ENCODE measurements around the gene TEAD1.
"Not testable (repeated sequence)": the region's sequence is repeated elsewhere in the genome, so short reads cannot be mapped to it uniquely, and the experiment has no call there.

Gene TEAD1

DNA sequence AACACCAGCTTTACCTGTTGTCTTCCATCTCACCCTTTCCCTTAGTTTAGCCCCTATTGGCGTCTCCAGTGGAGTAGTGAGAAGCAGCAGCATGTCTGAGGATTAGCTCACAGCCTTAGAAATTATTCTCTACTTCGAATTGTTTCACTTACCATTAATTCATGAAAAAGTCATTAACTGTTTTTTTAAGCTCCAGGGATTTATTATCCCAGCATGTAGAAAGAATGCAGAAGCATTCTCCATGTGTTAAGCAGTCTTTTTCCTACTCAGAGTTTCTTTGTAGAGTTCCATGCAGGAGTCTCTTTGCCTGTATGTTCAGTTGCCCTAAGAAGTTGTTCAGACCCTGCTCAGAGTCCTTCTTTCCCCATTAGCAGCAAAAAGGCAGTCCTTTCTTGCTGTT is 197.0 kb downstream of the TEAD1 start:
- TF ChIP-seq, protein P1, sequence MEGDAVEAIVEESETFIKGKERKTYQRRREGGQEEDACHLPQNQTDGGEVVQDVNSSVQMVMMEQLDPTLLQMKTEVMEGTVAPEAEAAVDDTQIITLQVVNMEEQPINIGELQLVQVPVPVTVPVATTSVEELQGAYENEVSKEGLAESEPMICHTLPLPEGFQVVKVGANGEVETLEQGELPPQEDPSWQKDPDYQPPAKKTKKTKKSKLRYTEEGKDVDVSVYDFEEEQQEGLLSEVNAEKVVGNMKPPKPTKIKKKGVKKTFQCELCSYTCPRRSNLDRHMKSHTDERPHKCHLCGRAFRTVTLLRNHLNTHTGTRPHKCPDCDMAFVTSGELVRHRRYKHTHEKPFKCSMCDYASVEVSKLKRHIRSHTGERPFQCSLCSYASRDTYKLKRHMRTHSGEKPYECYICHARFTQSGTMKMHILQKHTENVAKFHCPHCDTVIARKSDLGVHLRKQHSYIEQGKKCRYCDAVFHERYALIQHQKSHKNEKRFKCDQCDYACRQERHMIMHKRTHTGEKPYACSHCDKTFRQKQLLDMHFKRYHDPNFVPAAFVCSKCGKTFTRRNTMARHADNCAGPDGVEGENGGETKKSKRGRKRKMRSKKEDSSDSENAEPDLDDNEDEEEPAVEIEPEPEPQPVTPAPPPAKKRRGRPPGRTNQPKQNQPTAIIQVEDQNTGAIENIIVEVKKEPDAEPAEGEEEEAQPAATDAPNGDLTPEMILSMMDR (IDR thresholded peaks at IDR 0.05; ENCODE audit: low read depth, low read length): no peak
- DNase-seq (ENCODE audit: extremely low read depth, low read depth): no peak

DNA sequence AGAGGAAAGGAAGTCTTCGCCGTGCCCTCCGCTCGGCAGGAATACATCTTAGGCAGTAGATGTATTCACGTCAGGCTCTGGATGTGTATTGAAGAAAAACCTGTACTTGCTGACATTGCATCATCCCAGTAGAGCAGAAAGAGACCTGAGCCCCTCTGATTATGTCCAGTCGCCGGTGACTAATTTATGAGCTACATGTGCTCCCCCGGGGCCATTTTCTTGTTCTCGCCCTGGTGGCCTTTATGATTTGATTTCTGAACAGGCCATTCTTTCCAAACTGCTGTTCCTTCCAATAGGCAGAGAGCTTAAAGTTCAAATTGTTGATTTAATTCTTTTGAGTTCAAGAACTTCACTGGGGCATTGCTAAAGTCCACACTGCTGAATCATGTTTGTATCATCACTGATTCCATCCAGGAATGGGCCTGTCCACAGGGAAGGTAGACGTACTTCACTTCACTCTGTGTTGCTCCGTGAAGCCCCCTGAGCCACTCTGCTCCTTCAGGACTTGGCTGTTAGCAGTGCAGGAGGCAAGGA is 197.6 kb downstream of the TEAD1 start:
- no peak for DNase-seq (ENCODE audit: extremely low read depth, low read depth)
- TF ChIP-seq, protein P1 (IDR thresholded peaks at IDR 0.05; ENCODE audit: low read depth, low read length): no peak

DNA sequence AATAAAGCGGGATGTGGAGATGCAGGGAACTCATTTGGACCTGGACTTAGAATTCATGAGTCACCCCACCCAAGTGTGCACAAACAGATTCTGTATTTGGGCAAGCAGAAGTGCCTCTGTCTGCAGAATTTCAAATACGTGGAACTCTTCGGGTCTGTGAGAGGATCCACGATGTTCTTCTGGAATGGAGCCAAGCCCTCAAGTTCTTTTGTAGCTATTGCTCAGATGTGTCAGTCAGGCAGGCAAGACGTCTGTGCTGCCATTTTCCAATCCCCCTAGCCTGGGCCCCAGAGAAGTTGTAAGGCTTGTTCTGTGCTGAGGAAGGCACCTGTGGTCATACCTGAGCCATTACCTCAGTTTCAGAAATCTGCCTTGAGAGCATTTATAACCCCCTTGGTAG is 202.1 kb downstream of the TEAD1 start:
- TF ChIP-seq, protein P1 (IDR thresholded peaks at IDR 0.05; ENCODE audit: low read depth, low read length): no peak
- no peak for DNase-seq (ENCODE audit: extremely low read depth, low read depth)

DNA sequence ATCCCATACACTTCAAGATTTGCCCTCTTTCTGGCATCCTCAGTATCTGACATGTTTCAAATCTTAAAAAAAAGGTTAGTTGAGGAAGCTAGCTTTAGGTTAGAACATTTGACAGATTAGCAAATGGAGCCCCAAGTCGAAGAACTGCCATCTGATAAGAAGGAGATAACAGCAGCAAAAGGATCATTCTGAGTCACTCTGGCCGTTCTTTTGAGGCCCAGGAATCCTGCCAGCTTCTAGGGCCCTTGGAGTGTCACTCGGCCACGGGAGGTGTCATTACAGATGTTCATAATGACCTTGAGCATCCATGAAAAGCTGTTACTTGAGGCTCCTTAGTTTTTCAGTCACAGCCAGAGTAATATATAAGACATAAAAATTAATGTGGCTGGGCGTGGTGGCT is 202.8 kb downstream of the TEAD1 start:
- TF ChIP-seq, protein P1 (IDR thresholded peaks at IDR 0.05; ENCODE audit: low read depth, low read length): no peak

DNA sequence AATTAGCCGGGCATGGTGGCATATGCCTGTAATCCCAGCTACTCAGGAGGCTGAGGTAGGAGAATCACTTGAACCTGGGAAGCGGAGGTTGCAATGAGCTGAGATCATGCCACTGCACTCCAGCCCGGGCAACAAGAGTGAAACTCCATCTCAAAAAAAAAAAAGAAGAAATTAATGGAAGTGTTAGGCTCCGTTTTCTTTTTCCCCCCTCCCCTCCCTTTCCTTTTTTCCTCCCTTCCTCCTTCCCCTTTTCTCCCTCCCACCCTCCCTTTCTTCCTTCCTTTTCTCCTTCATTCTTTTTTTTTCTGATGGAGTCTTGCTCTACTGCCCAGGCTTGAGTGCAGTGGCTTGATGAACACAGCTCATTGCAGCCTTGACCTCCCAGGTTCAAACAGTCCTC is 203.3 kb downstream of the TEAD1 start:
- not testable (repeated sequence) for DNase-seq (ENCODE audit: extremely low read depth, low read depth)

More for the DNA sequence above, 202.8 kb downstream of the TEAD1 start:
- no peak for DNase-seq (ENCODE audit: extremely low read depth, low read depth)

DNA sequence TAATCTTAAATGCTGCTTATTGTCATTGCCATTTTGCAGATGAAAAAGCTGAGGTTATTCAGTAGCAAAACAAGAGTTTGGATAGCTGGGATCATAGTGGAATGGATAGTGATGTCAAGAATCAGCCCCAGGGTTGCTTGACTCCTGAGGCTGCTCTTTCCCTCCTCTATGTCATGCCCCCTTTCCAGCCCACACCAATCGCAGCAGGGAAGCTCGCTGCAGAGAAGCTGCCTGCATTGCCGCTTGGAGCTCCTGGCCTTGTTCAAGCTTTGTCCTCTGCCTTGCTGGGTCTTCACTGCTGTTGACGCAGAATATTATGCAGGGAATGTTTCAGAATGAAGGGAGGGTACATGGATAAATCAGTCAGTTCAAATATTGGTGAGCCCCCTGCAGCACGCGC is 206.1 kb downstream of the TEAD1 start:
- TF ChIP-seq, protein P1 (IDR thresholded peaks at IDR 0.05; ENCODE audit: low read depth, low read length): no peak
- DNase-seq (ENCODE audit: extremely low read depth, low read depth): no peak

DNA sequence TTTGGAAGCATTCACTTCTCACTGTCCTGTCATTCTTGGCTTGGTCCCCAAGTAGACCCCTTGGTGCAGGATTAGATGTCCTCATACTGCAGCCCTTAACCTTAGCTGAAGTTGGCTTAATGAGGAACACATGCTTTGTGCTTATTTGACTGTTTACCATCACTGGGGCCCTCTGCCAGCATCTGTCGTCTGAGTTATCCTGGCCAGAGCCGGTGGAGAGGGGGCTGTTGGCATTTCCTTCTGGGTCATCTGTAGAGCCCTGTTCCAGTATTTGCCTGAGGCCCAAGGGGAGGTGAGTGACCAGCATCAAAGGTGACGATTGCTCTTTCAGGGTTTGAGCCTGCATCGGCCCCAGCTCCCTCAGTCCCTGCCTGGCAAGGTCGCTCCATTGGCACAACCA is 208.4 kb downstream of the TEAD1 start:
- TF ChIP-seq, protein P1 (IDR thresholded peaks at IDR 0.05; ENCODE audit: low read depth, low read length): no peak
- DNase-seq (ENCODE audit: extremely low read depth, low read depth): no peak

DNA sequence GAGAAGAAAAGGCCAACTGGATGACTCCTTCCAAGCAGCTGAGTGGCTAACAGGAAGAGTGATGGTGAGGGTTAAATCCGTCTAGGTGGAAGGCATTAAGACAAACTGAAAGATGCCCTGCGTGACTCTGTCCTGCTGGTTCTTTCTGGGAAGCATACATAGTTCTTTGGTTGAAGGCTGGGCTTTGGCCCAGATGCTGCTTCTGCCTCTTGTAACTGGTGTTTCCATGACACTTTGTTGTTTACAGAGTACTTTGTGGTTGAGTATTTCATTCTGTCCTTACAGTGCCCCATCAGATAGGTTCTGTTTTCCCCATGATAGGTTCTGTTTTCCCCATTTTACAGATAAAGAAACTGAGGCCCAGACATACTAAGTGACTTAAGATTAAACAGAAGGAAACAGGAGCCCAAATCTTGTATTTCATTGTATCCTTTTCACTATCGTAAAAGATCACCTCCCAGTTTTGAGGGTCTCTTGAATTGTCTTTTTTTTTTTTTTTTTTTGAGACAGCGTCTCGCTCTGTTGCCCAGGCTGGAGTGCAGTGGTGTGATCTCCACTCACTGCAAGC is 210.6 kb downstream of the TEAD1 start:
- TF ChIP-seq, protein P1 (IDR thresholded peaks at IDR 0.05; ENCODE audit: low read depth, low read length): no peak

More for the DNA sequence above, 210.6 kb downstream of the TEAD1 start:
- DNase-seq (ENCODE audit: extremely low read depth, low read depth): no peak
